ENCODE results near the gene TFRC.
A peak's percentile ranks its signal among the peaks of the same experiment; 100 is the strongest.

Gene TFRC

DNA sequence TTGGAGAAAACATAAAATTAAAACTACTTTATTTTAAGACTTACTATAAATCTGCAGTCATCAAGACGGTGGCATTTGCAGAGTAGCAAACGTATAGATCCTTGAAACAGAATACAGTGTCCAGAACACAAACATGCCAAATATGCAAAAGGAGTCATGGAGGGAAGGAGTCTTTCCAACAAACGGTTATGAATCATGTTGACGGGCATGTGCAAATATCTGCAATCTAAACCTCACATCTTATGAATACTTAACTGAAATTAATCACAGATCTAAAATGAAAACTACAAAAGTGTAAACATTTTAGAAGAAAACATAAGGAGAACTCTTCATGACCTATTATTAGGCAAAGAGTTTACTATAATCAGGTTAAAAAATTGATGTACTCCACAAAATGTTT is 69.4 kb downstream of the TFRC start:
- no peak overlapping the region for H4K8ac ChIP-seq (ENCODE audit: low read length)
- no peaks in the 10 kb centered on the region for H3K36me3 ChIP-seq (ENCODE audit: control insufficient read depth in 1 of 2, insufficient read depth in 2 of 2, low read depth in 1 of 2, low read length in 2 of 2)
- H3K9ac ChIP-seq (ENCODE audit: low read length) = no peak overlapping the region
- 82% methylated on average over 2 of the region's 4 CpGs for WGBS
- no peak overlapping the region for H3K23ac ChIP-seq (ENCODE audit: low read length in 2 of 2)
- no peak overlapping the region for H3K14ac ChIP-seq (ENCODE audit: low read length in 2 of 2)
- no peak overlapping the region for H3K4ac ChIP-seq (ENCODE audit: low read depth in 1 of 2, low read length in 2 of 2)
- no peak overlapping the region for H4K91ac ChIP-seq (ENCODE audit: low read length)
- H2AK5ac ChIP-seq (ENCODE audit: low read length, severe bottlenecking) = no peak overlapping the region
- no peak overlapping the region for H3K27ac ChIP-seq (ENCODE audit: low read length, poor library complexity, severe bottlenecking)
- no peaks in the 10 kb centered on the region for H3K79me1 ChIP-seq (replicated peaks; ENCODE audit: low read length, poor library complexity, severe bottlenecking)
- H2AFZ ChIP-seq (ENCODE audit: low read depth, low read length) = no peak overlapping the region
- H2BK15ac ChIP-seq (ENCODE audit: low read depth, poor library complexity, severe bottlenecking) = no peak overlapping the region
- no peak overlapping the region for H2BK5ac ChIP-seq (ENCODE audit: low read depth, low read length, poor library complexity, severe bottlenecking)
- H3K18ac ChIP-seq (ENCODE audit: low read depth in 1 of 2, low read length in 2 of 2) = no peak overlapping the region
- no peak overlapping the region for H3K4me3 ChIP-seq (ENCODE audit: insufficient read depth in 1 of 2, low read depth in 1 of 2, low read length in 2 of 2)
- peaks cover 2% of the 10 kb centered on the region for H3K4me1 ChIP-seq (ENCODE audit: control insufficient read depth, insufficient read depth, low read depth, low read length)
- peaks cover 17% of the 10 kb centered on the region for H3K9me3 ChIP-seq (ENCODE audit: control insufficient read depth, low read length)
- H2BK120ac ChIP-seq (ENCODE audit: low read depth, low read length) = no peak overlapping the region
- H3K4me2 ChIP-seq (ENCODE audit: low read length, poor library complexity, severe bottlenecking) = no peak overlapping the region
- H3K27me3 ChIP-seq (ENCODE audit: control insufficient read depth in 1 of 2, insufficient read depth in 1 of 2, low read length in 2 of 2) = peaks cover 21 to 22% of the 10 kb centered on the region in 2 experiments
- DNase-seq = no peak
- no peak overlapping the region for H2BK12ac ChIP-seq (ENCODE audit: low read length in 2 of 2)

- peaks cover 21 to 25% of the 10 kb centered on the region in 2 experiments for H3K27me3 ChIP-seq (ENCODE audit: control insufficient read depth in 1 of 2, insufficient read depth in 1 of 2, low read length in 2 of 2)
- no peak overlapping the region for H2BK12ac ChIP-seq (ENCODE audit: low read length in 2 of 2)
- H4K8ac ChIP-seq (ENCODE audit: low read length) = no peak overlapping the region
- H3K36me3 ChIP-seq (ENCODE audit: control insufficient read depth in 1 of 2, insufficient read depth in 2 of 2, low read depth in 1 of 2, low read length in 2 of 2) = no peaks in the 10 kb centered on the region
- H3K79me1 ChIP-seq (replicated peaks; ENCODE audit: low read length, poor library complexity, severe bottlenecking) = no peaks in the 10 kb centered on the region
- DNase-seq = no peak
- no peak overlapping the region for H2BK120ac ChIP-seq (ENCODE audit: low read depth, low read length)
- H2BK5ac ChIP-seq (ENCODE audit: low read depth, low read length, poor library complexity, severe bottlenecking) = no peak overlapping the region
- H3K4me2 ChIP-seq (ENCODE audit: low read length, poor library complexity, severe bottlenecking) = no peak overlapping the region
- no peak overlapping the region for H3K9ac ChIP-seq (ENCODE audit: low read length)
- H3K27ac ChIP-seq (ENCODE audit: low read length, poor library complexity, severe bottlenecking) = no peak overlapping the region
- peaks cover 17% of the 10 kb centered on the region for H3K9me3 ChIP-seq (ENCODE audit: control insufficient read depth, low read length)
- H3K4me1 ChIP-seq (ENCODE audit: control insufficient read depth, insufficient read depth, low read depth, low read length) = no peaks in the 10 kb centered on the region
- H2AFZ ChIP-seq (ENCODE audit: low read depth, low read length) = no peak overlapping the region
- no peak overlapping the region for H2BK15ac ChIP-seq (ENCODE audit: low read depth, poor library complexity, severe bottlenecking)
- H3K4me3 ChIP-seq (ENCODE audit: insufficient read depth in 1 of 2, low read depth in 1 of 2, low read length in 2 of 2) = no peak overlapping the region
- WGBS = 84% methylated on average over 5 of the region's 5 CpGs
- no peak overlapping the region for H4K91ac ChIP-seq (ENCODE audit: low read length)
- H3K4ac ChIP-seq (ENCODE audit: low read depth in 1 of 2, low read length in 2 of 2) = no peak overlapping the region
- H3K18ac ChIP-seq (ENCODE audit: low read depth in 1 of 2, low read length in 2 of 2) = no peak overlapping the region
- H3K23ac ChIP-seq (ENCODE audit: low read length in 2 of 2) = no peak overlapping the region
- H2AK5ac ChIP-seq (ENCODE audit: low read length, severe bottlenecking) = no peak overlapping the region
- no peak overlapping the region for H3K14ac ChIP-seq (ENCODE audit: low read length in 2 of 2)
These were observed 72.4 kb downstream of the TFRC start for GRCh38 chr3:196009456-196009855.

DNA sequence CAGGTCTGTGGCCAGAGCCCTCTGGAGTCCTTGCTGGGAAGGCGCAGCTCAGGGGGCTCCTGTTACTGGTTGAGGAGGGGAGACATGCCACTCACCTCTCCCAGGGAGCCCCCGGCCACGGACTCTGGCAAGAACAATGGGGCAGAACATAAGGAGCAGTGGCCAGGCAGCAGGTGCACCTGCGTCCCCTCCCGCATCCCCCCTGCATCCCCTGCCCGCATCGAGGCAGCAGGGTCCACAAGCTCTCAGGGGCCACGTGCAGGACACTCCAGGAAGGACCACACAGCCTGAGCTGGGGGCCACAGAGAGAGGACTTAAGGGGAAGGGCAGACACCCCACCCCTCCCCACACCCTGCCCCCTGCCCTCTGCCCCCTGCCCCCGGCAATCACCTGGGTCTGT is 73.0 kb downstream of the TFRC start:
- DNase-seq = no peak
- Histone ChIP-seq H2BK15ac (ENCODE audit: low read depth, poor library complexity, severe bottlenecking) (no peak overlapping the region), H3K36me3 (ENCODE audit: control insufficient read depth in 1 of 2, insufficient read depth in 2 of 2, low read depth in 1 of 2, low read length in 2 of 2) (no peaks in the 10 kb centered on the region), H3K23ac (ENCODE audit: low read length in 2 of 2) (no peak overlapping the region), H3K14ac (ENCODE audit: low read length in 2 of 2) (no peak overlapping the region), H3K4me3 (ENCODE audit: insufficient read depth in 1 of 2, low read depth in 1 of 2, low read length in 2 of 2) (no peak overlapping the region), H2AK5ac (ENCODE audit: low read length, severe bottlenecking) (no peak overlapping the region), H2BK5ac (ENCODE audit: low read depth, low read length, poor library complexity, severe bottlenecking) (no peak overlapping the region), H3K4me2 (ENCODE audit: low read length, poor library complexity, severe bottlenecking) (no peak overlapping the region), H3K27ac (ENCODE audit: low read length, poor library complexity, severe bottlenecking) (no peak overlapping the region), H2BK120ac (ENCODE audit: low read depth, low read length) (no peak overlapping the region), H4K8ac (ENCODE audit: low read length) (no peak overlapping the region), H3K18ac (ENCODE audit: low read depth in 1 of 2, low read length in 2 of 2) (no peak overlapping the region), H3K79me1 (replicated peaks; ENCODE audit: low read length, poor library complexity, severe bottlenecking) (no peaks in the 10 kb centered on the region), H4K91ac (ENCODE audit: low read length) (no peak overlapping the region), H2BK12ac (ENCODE audit: low read length in 2 of 2) (no peak overlapping the region), H3K27me3 (ENCODE audit: control insufficient read depth in 1 of 2, insufficient read depth in 1 of 2, low read length in 2 of 2) (peaks cover 21 to 30% of the 10 kb centered on the region in 2 experiments), H2AFZ (ENCODE audit: low read depth, low read length) (no peak overlapping the region), H3K4ac (ENCODE audit: low read depth in 1 of 2, low read length in 2 of 2) (no peak overlapping the region), H3K4me1 (ENCODE audit: control insufficient read depth, insufficient read depth, low read depth, low read length) (no peaks in the 10 kb centered on the region), H3K9ac (ENCODE audit: low read length) (no peak overlapping the region), H3K9me3 (ENCODE audit: control insufficient read depth, low read length) (peaks cover 17% of the 10 kb centered on the region)
- 88% methylated on average over 9 of the region's 9 CpGs for WGBS

DNA sequence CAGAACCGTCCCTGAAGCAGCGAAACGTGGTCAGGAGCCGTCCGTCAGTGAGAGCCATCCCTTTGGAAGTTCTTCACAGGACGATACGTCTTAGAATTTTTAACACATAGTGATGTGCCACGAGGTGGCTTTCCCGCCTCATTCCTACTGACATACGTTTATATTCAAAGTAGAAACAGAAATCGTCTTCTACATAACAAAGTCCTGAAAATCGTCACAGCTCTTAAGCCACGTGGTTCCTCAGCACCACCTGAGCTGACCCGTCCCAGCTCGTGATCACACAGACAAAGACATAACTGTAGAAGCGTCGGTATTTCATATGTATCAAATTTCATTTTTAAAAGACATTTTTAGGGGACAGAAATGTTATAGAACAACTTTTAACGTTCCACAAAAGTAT is 73.5 kb downstream of the TFRC start:
- Histone ChIP-seq H2BK120ac (ENCODE audit: low read depth, low read length) (peak overlapping the region; percentile 19), H3K27me3 (ENCODE audit: control insufficient read depth in 1 of 2, insufficient read depth in 1 of 2, low read length in 2 of 2) (peaks cover 26 to 33% of the 10 kb centered on the region in 2 experiments), H3K18ac (ENCODE audit: low read depth in 1 of 2, low read length in 2 of 2) (no peak overlapping the region), H2BK5ac (ENCODE audit: low read depth, low read length, poor library complexity, severe bottlenecking) (no peak overlapping the region), H2BK12ac (ENCODE audit: low read length in 2 of 2) (no peak overlapping the region), H3K4ac (ENCODE audit: low read depth in 1 of 2, low read length in 2 of 2) (no peak overlapping the region), H3K14ac (ENCODE audit: low read length in 2 of 2) (no peak overlapping the region), H3K4me3 (ENCODE audit: insufficient read depth in 1 of 2, low read depth in 1 of 2, low read length in 2 of 2) (no peak overlapping the region), H2AK5ac (ENCODE audit: low read length, severe bottlenecking) (no peak overlapping the region), H2AFZ (ENCODE audit: low read depth, low read length) (no peak overlapping the region), H3K4me1 (ENCODE audit: control insufficient read depth, insufficient read depth, low read depth, low read length) (no peaks in the 10 kb centered on the region), H3K27ac (ENCODE audit: low read length, poor library complexity, severe bottlenecking) (no peak overlapping the region), H4K91ac (ENCODE audit: low read length) (no peak overlapping the region), H3K4me2 (ENCODE audit: low read length, poor library complexity, severe bottlenecking) (no peak overlapping the region), H3K79me1 (replicated peaks; ENCODE audit: low read length, poor library complexity, severe bottlenecking) (no peaks in the 10 kb centered on the region), H3K9me3 (ENCODE audit: control insufficient read depth, low read length) (peaks cover 17% of the 10 kb centered on the region), H3K23ac (ENCODE audit: low read length in 2 of 2) (no peak overlapping the region), H3K36me3 (ENCODE audit: control insufficient read depth in 1 of 2, insufficient read depth in 2 of 2, low read depth in 1 of 2, low read length in 2 of 2) (no peaks in the 10 kb centered on the region), H4K8ac (ENCODE audit: low read length) (no peak overlapping the region), H2BK15ac (ENCODE audit: low read depth, poor library complexity, severe bottlenecking) (no peak overlapping the region), H3K9ac (ENCODE audit: low read length) (no peak overlapping the region)
- no peak for DNase-seq
- WGBS = 91% methylated on average over 14 of the region's 18 CpGs

All from mesenchymal stem cell (in vitro differentiated cells and primary cell).